Measurements from ENCODE around the gene ABLIM2. TPM values are rescaled to one million over a fixed set of nuclear protein-coding genes. Genes with fewer than 3 reads are reported as not detected.

Gene ABLIM2
- total and polyA plus RNA-seq, 10 of the 15 experiments (the other 5 are each of a cell fraction or from before 2014, with no cell fraction given): 0.03 to 0.15 (median 0.05) TPM; not detected in 7

- no peak overlapping the region for H3K4me2 ChIP-seq (ENCODE audit: control insufficient read depth, insufficient read depth)
- no peak for ATAC-seq
- SMC1A ChIA-PET (ENCODE audit: uncharacterized antibody, unreplicated experiment): no interaction called here
- no peaks in the 10 kb centered on the region for H3K9me3 ChIP-seq (replicated peaks; ENCODE audit: control insufficient read depth, insufficient read depth, low read length)
- BruUV-seq (replicated peaks): no TSS peak
- intact Hi-C loops (cut with micrococcal nuclease; ENCODE audit: unreplicated experiment) (no loop called here), in situ Hi-C loops (cut with MboI) (no loop called here)
- no peak for DNase-seq (ENCODE audit: low read depth, low spot score)
- RAD21 ChIA-PET (ENCODE audit: unreplicated experiment): no interaction called here
- 14% methylated on average over 15 of the region's 15 CpGs for WGBS (ENCODE audit: insufficient coverage, insufficient replicate concordance, low lambda C conversion rate, missing lambda C conversion rate)
- peaks cover 0 to 2% of the 10 kb centered on the region in 2 experiments; a peak in 2 of 4 replicates for H3K27me3 ChIP-seq (replicated peaks in 1 of 2; ENCODE audit: control insufficient read depth in 2 of 2, insufficient read depth in 2 of 2, low read length in 1 of 2)
- H3K27ac ChIP-seq (ENCODE audit: control insufficient read depth, insufficient read depth): no peak overlapping the region
- no peaks in the 10 kb centered on the region for H3K4me1 ChIP-seq (ENCODE audit: control insufficient read depth, insufficient read depth, low read length)
- POLR2A ChIA-PET: no interaction called here
- H3K9ac ChIP-seq (ENCODE audit: control insufficient read depth, insufficient read depth, low read length): no peak overlapping the region
- FAIRE-seq: no peak
- no peak overlapping the region for H3K4me3 ChIP-seq
- H2AFZ ChIP-seq (ENCODE audit: control insufficient read depth, low read depth, low read length): no peak overlapping the region
- TF ChIP-seq ZBTB4 (CRISPR knock-in tag; IDR thresholded peaks at IDR 0.05) (no peak), JUND (IDR thresholded peaks at IDR 0.05; ENCODE audit: low read depth, low read length) (no peak), RUNX3 (IDR thresholded peaks at IDR 0.05; ENCODE audit: low read length) (no peak), NR2C1 (IDR thresholded peaks at IDR 0.05) (no peak), ATF3 (IDR thresholded peaks at IDR 0.05; ENCODE audit: borderline replicate concordance, extremely low read depth, low read depth, low read length) (no peak), HDGF (IDR thresholded peaks at IDR 0.05) (no peak), PKNOX1 (IDR thresholded peaks at IDR 0.05) (no peak), CBFB (IDR thresholded peaks at IDR 0.05; ENCODE audit: low read depth) (no peak), SMC3 (IDR thresholded peaks at IDR 0.05; ENCODE audit: borderline replicate concordance, low read length) (no peak)
- no peaks in the 10 kb centered on the region for H4K20me1 ChIP-seq (ENCODE audit: control insufficient read depth, insufficient read depth)
- no peaks in the 10 kb centered on the region for H3K79me2 ChIP-seq (ENCODE audit: control insufficient read depth, insufficient read depth, low read length)
- H3K36me3 ChIP-seq (ENCODE audit: control insufficient read depth in 2 of 2, insufficient read depth in 2 of 2, low read length in 1 of 2): no peaks in the 10 kb centered on the region
- CTCF ChIA-PET: no interaction called here
Observed at GRCh38 chr4:8044699-8045098, 113.9 kb downstream of the ABLIM2 start.
